Measurements from ENCODE around the gene MCAT. TPM values are rescaled to one million over a fixed set of nuclear protein-coding genes. Genes with fewer than 3 reads are reported as not detected.

MCAT gene
- total and polyA plus RNA-seq, 2 of the 4 experiments (the other 2 are of a cell fraction), result 7.3 to 19.7 TPM

DNA sequence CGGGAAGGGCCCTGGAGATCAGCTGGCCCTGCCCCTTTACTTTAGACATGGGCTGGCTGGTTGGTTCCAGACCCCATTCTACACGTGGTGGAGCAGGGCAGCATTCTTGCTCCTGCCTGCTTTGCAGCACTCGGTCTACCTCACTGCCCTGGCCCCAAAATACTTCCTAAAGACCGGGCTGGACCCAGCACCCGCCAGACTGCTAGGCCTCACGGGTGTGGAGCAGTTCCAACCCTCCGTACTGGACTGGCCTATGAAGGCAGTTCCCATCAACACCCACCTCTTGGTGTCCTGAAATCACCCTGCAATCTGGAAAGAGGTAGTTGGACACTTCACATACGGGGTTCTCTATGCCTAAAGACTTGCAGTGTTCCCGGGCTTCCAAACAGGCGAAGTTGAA lies 6.4 kb downstream of the MCAT start:
- Histone ChIP-seq H4K91ac (ENCODE audit: insufficient read depth, low read depth, low read length) (no peak overlapping the region), H2BK120ac (ENCODE audit: low read depth, low read length) (no peak overlapping the region), H3K27ac (ENCODE audit: insufficient read depth, low read length) (no peak overlapping the region), H3K4me3 (ENCODE audit: insufficient read depth, low read depth, low read length) (no peak overlapping the region), H3K4ac (ENCODE audit: low read depth, low read length) (no peak overlapping the region), H2BK5ac (ENCODE audit: low read depth, low read length, poor library complexity, severe bottlenecking) (no peak overlapping the region), H2AFZ (replicated peaks; ENCODE audit: low read length, poor library complexity) (no peak overlapping the region), H3K27me3 (ENCODE audit: control insufficient read depth, insufficient read depth, low read length) (no peaks in the 10 kb centered on the region), H3K9me3 (ENCODE audit: control insufficient read depth, insufficient read depth, low read length) (no peaks in the 10 kb centered on the region), H3K9ac (ENCODE audit: low read depth, low read length) (no peak overlapping the region), H3K23ac (ENCODE audit: low read depth, low read length) (no peak overlapping the region), H3K14ac (replicated peaks; ENCODE audit: low read depth, low read length) (no peak overlapping the region), H3K9me1 (ENCODE audit: insufficient read depth, low read length) (no peaks in the 10 kb centered on the region), H2AK9ac (replicated peaks; ENCODE audit: low read depth, low read length, poor library complexity) (no peak overlapping the region), H4K5ac (ENCODE audit: low read depth, low read length) (no peak overlapping the region), H3K18ac (ENCODE audit: low read depth, low read length) (no peak overlapping the region), H3K4me2 (ENCODE audit: low read depth, low read length) (no peak overlapping the region), H2AK5ac (ENCODE audit: low read depth, low read length) (no peak overlapping the region), H4K8ac (ENCODE audit: low read depth in 2 of 2, low read length in 2 of 2) (no peak overlapping the region), H3K36me3 (ENCODE audit: control insufficient read depth, insufficient read depth, low read length) (peaks cover 43% of the 10 kb centered on the region), H2BK20ac (ENCODE audit: low read depth, low read length) (no peak overlapping the region), H4K20me1 (ENCODE audit: insufficient read depth, low read length) (no peaks in the 10 kb centered on the region; the same call in 1 of the 2 replicates), H3K56ac (ENCODE audit: extremely low read depth, insufficient read depth, low read length) (no peak overlapping the region), H3K4me1 (ENCODE audit: control insufficient read depth, insufficient read depth, low read length) (no peaks in the 10 kb centered on the region), H2BK15ac (ENCODE audit: low read depth, low read length) (no peak overlapping the region), H3K79me1 (ENCODE audit: low read depth in 1 of 2, low read length in 2 of 2) (peaks cover 9 to 15% of the 10 kb centered on the region in 2 experiments; a peak in 3 of 4 replicates)
- intact Hi-C loops (cut with micrococcal nuclease) (no loop called here), in situ Hi-C loops (cut with MboI; ENCODE audit: low sequenced_read_pairs) (no loop called here), dilution Hi-C loops (cut with HindIII; ENCODE audit: low sequenced_read_pairs, unreplicated experiment) (no loop called here)
- ChIA-PET POLR2A (ENCODE audit: unreplicated experiment) (no interaction called here), CTCF (no interaction called here)
- TF ChIP-seq, protein P1, sequence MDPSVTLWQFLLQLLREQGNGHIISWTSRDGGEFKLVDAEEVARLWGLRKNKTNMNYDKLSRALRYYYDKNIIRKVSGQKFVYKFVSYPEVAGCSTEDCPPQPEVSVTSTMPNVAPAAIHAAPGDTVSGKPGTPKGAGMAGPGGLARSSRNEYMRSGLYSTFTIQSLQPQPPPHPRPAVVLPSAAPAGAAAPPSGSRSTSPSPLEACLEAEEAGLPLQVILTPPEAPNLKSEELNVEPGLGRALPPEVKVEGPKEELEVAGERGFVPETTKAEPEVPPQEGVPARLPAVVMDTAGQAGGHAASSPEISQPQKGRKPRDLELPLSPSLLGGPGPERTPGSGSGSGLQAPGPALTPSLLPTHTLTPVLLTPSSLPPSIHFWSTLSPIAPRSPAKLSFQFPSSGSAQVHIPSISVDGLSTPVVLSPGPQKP (IDR thresholded peaks at IDR 0.05; ENCODE audit: borderline replicate concordance, low read depth, low read length), result no peak
- TF ChIP-seq FOS (IDR thresholded peaks at IDR 0.05; ENCODE audit: low read depth, low read length) (no peak), MXI1 (IDR thresholded peaks at IDR 0.05; ENCODE audit: borderline replicate concordance, low read depth, low read length) (no peak), CHD1 (IDR thresholded peaks at IDR 0.05; ENCODE audit: low read depth, low read length) (no peak), NFE2L2 (IDR thresholded peaks at IDR 0.05; ENCODE audit: low read depth, low read length) (no peak), MAZ (IDR thresholded peaks at IDR 0.05; ENCODE audit: borderline replicate concordance, low read depth, low read length) (no peak), MAFK (IDR thresholded peaks at IDR 0.05; ENCODE audit: low read depth, low read length) (no peak), SMC3 (IDR thresholded peaks at IDR 0.05; ENCODE audit: low read depth, low read length) (no peak), RFX5 (IDR thresholded peaks at IDR 0.05; ENCODE audit: low read depth, low read length) (no peak), POLR2A (IDR thresholded peaks at IDR 0.05; ENCODE audit: low read depth, low read length) (no peak), RCOR1 (IDR thresholded peaks at IDR 0.05; ENCODE audit: insufficient replicate concordance, low read length) (no peak), RAD21 (IDR thresholded peaks at IDR 0.05; ENCODE audit: low read length) (no peak), CEBPB (IDR thresholded peaks at IDR 0.05; ENCODE audit: low read depth, low read length) (no peak), BHLHE40 (IDR thresholded peaks at IDR 0.05; ENCODE audit: low read depth, low read length) (no peak)
- TF ChIP-seq, protein P2, sequence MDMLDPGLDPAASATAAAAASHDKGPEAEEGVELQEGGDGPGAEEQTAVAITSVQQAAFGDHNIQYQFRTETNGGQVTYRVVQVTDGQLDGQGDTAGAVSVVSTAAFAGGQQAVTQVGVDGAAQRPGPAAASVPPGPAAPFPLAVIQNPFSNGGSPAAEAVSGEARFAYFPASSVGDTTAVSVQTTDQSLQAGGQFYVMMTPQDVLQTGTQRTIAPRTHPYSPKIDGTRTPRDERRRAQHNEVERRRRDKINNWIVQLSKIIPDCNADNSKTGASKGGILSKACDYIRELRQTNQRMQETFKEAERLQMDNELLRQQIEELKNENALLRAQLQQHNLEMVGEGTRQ (IDR thresholded peaks at IDR 0.05; ENCODE audit: low read depth, low read length), result no peak
- no TSS peak for BruUV-seq (replicated peaks)
- WGBS, 2 experiments (ENCODE audit: extremely low coverage in 2 of 2, insufficient read length in 1 of 2), result 85% methylated on average over 5 of the region's 10 CpGs; no CpG with 5 or more reads in 1 of the 2 experiments
- ATAC-seq (ENCODE audit: low read depth) (no peak), DNase-seq (no peak)

Measured in IMR-90 (cell line).